GM23338 (cell line): ENCODE measurements around the gene POLD3. TPM values are rescaled to one million over a fixed set of nuclear protein-coding genes. Genes with fewer than 3 reads are reported as not detected.

Source experiments
- ATAC-seq: fragments of 200-7000 bp; cut with Tn5 transposase; 3 replicates; pipeline ENCODE4 v1.9.1; 2020
- DNase-seq: peaks from one replicate; pipeline ENCODE4 v3.0.0-alpha.2; 2015; ENCODE audit warnings: low spot score
- H2AFZ ChIP-seq: fragments of 200-600 bp; sonication (generic); 2 replicates; pipeline ENCODE4 v1.8.0; 2016; ENCODE audit warnings: antibody characterized with exemption, mild to moderate bottlenecking, moderate library complexity
- H3F3A ChIP-seq: fragments of 200-600 bp; sonication (generic); replicated peaks from 2 replicates; pipeline ENCODE4 v1.8.0; 2017; ENCODE audit warnings: antibody characterized with exemption, mixed run types, low read depth
- H3K27ac ChIP-seq: fragments of 200-600 bp; sonication (generic); 2 replicates; pipeline ENCODE4 v1.6.1; 2016; ENCODE audit warnings: low read depth
- H3K27me3 ChIP-seq: fragments of 200-600 bp; sonication (generic); 2 replicates; pipeline ENCODE4 v1.8.0; 2016; ENCODE audit warnings: mild to moderate bottlenecking, mixed run types, moderate library complexity; ENCODE audit not compliant: insufficient read depth
- H3K36me3 ChIP-seq: fragments of 200-600 bp; sonication (generic); 2 replicates; pipeline ENCODE4 v1.8.0; 2016; ENCODE audit warnings: mild to moderate bottlenecking; ENCODE audit not compliant: insufficient read depth
- H3K4me1 ChIP-seq: fragments of 200-600 bp; sonication (generic); 2 replicates; pipeline ENCODE4 v1.8.0; 2016; ENCODE audit warnings: mild to moderate bottlenecking, moderate library complexity; ENCODE audit not compliant: insufficient read depth
- H3K4me2 ChIP-seq: fragments of 200-600 bp; sonication (generic); 2 replicates; pipeline ENCODE4 v1.7.1; 2017; ENCODE audit warnings: mixed run types
- H3K4me3 ChIP-seq: fragments of 200-600 bp; sonication (generic); 2 replicates; pipeline ENCODE4 v1.6.1; 2016; ENCODE audit warnings: mixed run types
- H3K79me2 ChIP-seq: fragments of 200-600 bp; sonication (generic); replicated peaks from 2 replicates; pipeline ENCODE4 v1.8.0; 2017; ENCODE audit warnings: mild to moderate bottlenecking; ENCODE audit not compliant: insufficient read depth
- H3K9me2 ChIP-seq: fragments of 200-600 bp; sonication (generic); 2 replicates; pipeline ENCODE4 v1.8.0; 2017; ENCODE audit not compliant: insufficient read depth
- H4K20me1 ChIP-seq: fragments of 200-600 bp; sonication (generic); replicated peaks from 2 replicates; pipeline ENCODE4 v1.8.0; 2017; ENCODE audit warnings: mild to moderate bottlenecking; ENCODE audit not compliant: insufficient read depth
- H3K27ac Mint-ChIP-seq: 2 replicates; pipeline ENCODE4 v1.8.0; 2020; ENCODE audit warnings: inconsistent platforms, mild to moderate bottlenecking, moderate library complexity, mixed read lengths
- H3K27me3 Mint-ChIP-seq: 3 replicates; pipeline ENCODE4 v1.8.0; 2022; ENCODE audit warnings: low read depth, mild to moderate bottlenecking, moderate library complexity, mixed read lengths, inconsistent platforms; ENCODE audit not compliant: insufficient read depth, poor library complexity
- H3K36me3 Mint-ChIP-seq: 3 replicates; pipeline ENCODE4 v1.8.0; 2021; ENCODE audit warnings: low read depth, mild to moderate bottlenecking, inconsistent platforms, moderate library complexity, mixed read lengths
- H3K4me1 Mint-ChIP-seq: 3 replicates; pipeline ENCODE4 v1.8.0; 2020; ENCODE audit warnings: mild to moderate bottlenecking, inconsistent platforms, mixed read lengths
- H3K4me3 Mint-ChIP-seq: 3 replicates; pipeline ENCODE4 v1.8.0; 2021; ENCODE audit warnings: moderate library complexity, mild to moderate bottlenecking, inconsistent platforms, mixed read lengths
- H3K9me3 Mint-ChIP-seq: 3 replicates; pipeline ENCODE4 v1.8.0; 2020; ENCODE audit warnings: moderate library complexity, mild to moderate bottlenecking, inconsistent platforms, mixed read lengths
- CREB1 ChIP-seq: fragments of 250-450 bp; sonication (Bioruptor Pico); IDR thresholded peaks from 2 replicates; pipeline ENCODE4 v1.5.0; 2020; ENCODE audit warnings: low read depth, mild to moderate bottlenecking, moderate library complexity
- EZH2 ChIP-seq: fragments of 200-600 bp; sonication (generic); IDR thresholded peaks from one replicate; pipeline ENCODE4 v1.8.0; 2017; ENCODE audit warnings: antibody characterized with exemption, mild to moderate bottlenecking, low read depth; ENCODE audit not compliant: unreplicated experiment
- EZH2phosphoT487 ChIP-seq: fragments of 200-600 bp; sonication (generic); IDR thresholded peaks from one replicate; pipeline ENCODE4 v1.8.1; 2018; ENCODE audit warnings: antibody characterized with exemption; ENCODE audit not compliant: unreplicated experiment
- JUNB ChIP-seq: IDR thresholded peaks from one replicate; pipeline ENCODE4 v1.6.1; 2016; ENCODE audit warnings: antibody characterized with exemption; ENCODE audit not compliant: unreplicated experiment
- NANOG ChIP-seq: IDR thresholded peaks from 2 replicates; pipeline ENCODE4 v1.6.1; 2016; ENCODE audit warnings: antibody characterized with exemption, borderline replicate concordance
- POLR2AphosphoS5 ChIP-seq: IDR thresholded peaks from 2 replicates; pipeline ENCODE4 v1.6.1; 2016; ENCODE audit warnings: antibody characterized with exemption, low read depth
- STAT1 ChIP-seq: IDR thresholded peaks from one replicate; pipeline ENCODE4 v1.6.1; 2016; ENCODE audit warnings: antibody characterized with exemption; ENCODE audit not compliant: unreplicated experiment
- ZNF114 ChIP-seq: fragments of 250-450 bp; sonication (Bioruptor Pico); IDR thresholded peaks from 2 replicates; pipeline ENCODE4 v1.5.0; 2020; ENCODE audit warnings: mild to moderate bottlenecking, moderate library complexity
- ZNF331 ChIP-seq: fragments of 250-450 bp; sonication (Bioruptor Pico); IDR thresholded peaks from 2 replicates; pipeline ENCODE4 v1.5.0; 2020; ENCODE audit warnings: low read depth, mild to moderate bottlenecking, moderate library complexity
- polyA plus RNA-seq: library from polyadenylated mRNA; unstranded; fragments of >200 nt; fragmentation: Nextera tagmentation; extraction: Ambion mirVana; gene quantifications from 2 replicates; pipeline ENCODE4 v1.2.1, GENCODE V29; 2016
- total RNA-seq: library from RNA; depleted of rRNA; stranded (reverse); fragments of >200 nt; shearing (Covaris generic); gene quantifications from 2 replicates; pipeline ENCODE4 v1.2.3, GENCODE V29; 2014
- TF ChIP-seq, protein P1 (sequence below): IDR thresholded peaks from one replicate; pipeline ENCODE4 v1.6.1; 2018; ENCODE audit warnings: antibody characterized with exemption; ENCODE audit not compliant: unreplicated experiment
- TF ChIP-seq, protein P2 (sequence below), 2 experiments: fragments of 200-600 bp in 1 of 2; sonication (generic) in 1 of 2; conservative IDR thresholded peaks; 2 replicates each; pipeline versions ENCODE4 v1.5.1 to v1.6.1; 2016 to 2017; ENCODE audit warnings: antibody characterized with exemption in 2 of 2, low read depth in 2 of 2, mild to moderate bottlenecking in 2 of 2, moderate library complexity in 1 of 2
- TF ChIP-seq, protein P3 (sequence below): IDR thresholded peaks from 2 replicates; pipeline ENCODE4 v1.6.1; 2016; ENCODE audit warnings: antibody characterized with exemption
- TF ChIP-seq, protein P4 (sequence below): fragments of 250-450 bp; sonication (Bioruptor Pico); IDR thresholded peaks from 2 replicates; pipeline ENCODE4 v1.5.0; 2020; ENCODE audit warnings: mild to moderate bottlenecking, moderate library complexity

The POLD3 gene
- total and polyA plus RNA-seq, 2 experiments from 2014 or later: 21.9 to 50.1 TPM

DNA sequence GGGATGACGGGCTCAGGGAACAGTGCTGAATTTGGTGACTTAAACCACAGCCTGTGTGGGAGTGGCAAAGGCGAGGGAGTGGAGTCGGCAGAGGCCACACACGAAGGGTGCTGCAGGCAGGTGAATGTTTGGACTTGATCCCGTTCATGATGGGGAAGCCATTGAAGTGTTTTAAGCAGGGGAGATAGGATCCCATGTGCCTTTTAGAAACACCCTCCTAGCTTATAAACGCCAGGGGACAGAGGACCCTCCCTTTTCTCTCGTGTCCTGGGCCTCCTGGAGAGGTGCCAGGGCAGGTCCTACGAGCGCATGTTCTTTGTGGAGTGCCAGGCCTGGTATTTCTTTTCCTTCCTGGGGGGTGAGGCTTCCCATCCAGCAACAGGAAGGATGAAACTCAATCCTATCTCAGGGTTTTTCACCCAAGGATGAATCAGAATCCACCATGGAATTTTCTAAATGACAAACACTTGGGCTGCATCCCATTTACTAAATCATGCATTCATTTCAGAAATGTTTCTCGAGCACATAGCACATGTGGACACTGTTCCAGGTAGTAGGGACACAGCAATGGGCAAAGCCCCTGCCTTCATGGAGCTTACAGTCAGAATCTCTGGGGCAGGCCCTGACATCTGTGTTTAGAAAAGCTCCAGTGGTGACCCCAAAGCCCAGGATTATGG lies 79.3 kb downstream of the POLD3 start:
- H3K4me3 Mint-ChIP-seq: no peak overlapping the region
- TF ChIP-seq CREB1 (no peak), ZNF331 (CRISPR knock-in tag) (no peak), NANOG (no peak), STAT1 (no peak), JUNB (no peak), POLR2AphosphoS5 (no peak), EZH2 (no peak), EZH2phosphoT487 (no peak), ZNF114 (CRISPR knock-in tag) (no peak)
- TF ChIP-seq, protein P1, sequence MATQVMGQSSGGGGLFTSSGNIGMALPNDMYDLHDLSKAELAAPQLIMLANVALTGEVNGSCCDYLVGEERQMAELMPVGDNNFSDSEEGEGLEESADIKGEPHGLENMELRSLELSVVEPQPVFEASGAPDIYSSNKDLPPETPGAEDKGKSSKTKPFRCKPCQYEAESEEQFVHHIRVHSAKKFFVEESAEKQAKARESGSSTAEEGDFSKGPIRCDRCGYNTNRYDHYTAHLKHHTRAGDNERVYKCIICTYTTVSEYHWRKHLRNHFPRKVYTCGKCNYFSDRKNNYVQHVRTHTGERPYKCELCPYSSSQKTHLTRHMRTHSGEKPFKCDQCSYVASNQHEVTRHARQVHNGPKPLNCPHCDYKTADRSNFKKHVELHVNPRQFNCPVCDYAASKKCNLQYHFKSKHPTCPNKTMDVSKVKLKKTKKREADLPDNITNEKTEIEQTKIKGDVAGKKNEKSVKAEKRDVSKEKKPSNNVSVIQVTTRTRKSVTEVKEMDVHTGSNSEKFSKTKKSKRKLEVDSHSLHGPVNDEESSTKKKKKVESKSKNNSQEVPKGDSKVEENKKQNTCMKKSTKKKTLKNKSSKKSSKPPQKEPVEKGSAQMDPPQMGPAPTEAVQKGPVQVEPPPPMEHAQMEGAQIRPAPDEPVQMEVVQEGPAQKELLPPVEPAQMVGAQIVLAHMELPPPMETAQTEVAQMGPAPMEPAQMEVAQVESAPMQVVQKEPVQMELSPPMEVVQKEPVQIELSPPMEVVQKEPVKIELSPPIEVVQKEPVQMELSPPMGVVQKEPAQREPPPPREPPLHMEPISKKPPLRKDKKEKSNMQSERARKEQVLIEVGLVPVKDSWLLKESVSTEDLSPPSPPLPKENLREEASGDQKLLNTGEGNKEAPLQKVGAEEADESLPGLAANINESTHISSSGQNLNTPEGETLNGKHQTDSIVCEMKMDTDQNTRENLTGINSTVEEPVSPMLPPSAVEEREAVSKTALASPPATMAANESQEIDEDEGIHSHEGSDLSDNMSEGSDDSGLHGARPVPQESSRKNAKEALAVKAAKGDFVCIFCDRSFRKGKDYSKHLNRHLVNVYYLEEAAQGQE: no peak
- TF ChIP-seq, protein P2, sequence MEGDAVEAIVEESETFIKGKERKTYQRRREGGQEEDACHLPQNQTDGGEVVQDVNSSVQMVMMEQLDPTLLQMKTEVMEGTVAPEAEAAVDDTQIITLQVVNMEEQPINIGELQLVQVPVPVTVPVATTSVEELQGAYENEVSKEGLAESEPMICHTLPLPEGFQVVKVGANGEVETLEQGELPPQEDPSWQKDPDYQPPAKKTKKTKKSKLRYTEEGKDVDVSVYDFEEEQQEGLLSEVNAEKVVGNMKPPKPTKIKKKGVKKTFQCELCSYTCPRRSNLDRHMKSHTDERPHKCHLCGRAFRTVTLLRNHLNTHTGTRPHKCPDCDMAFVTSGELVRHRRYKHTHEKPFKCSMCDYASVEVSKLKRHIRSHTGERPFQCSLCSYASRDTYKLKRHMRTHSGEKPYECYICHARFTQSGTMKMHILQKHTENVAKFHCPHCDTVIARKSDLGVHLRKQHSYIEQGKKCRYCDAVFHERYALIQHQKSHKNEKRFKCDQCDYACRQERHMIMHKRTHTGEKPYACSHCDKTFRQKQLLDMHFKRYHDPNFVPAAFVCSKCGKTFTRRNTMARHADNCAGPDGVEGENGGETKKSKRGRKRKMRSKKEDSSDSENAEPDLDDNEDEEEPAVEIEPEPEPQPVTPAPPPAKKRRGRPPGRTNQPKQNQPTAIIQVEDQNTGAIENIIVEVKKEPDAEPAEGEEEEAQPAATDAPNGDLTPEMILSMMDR (conservative IDR thresholded peaks at IDR 0.05; ENCODE audit: low read depth in 2 of 2): no peak
- TF ChIP-seq, protein P3, sequence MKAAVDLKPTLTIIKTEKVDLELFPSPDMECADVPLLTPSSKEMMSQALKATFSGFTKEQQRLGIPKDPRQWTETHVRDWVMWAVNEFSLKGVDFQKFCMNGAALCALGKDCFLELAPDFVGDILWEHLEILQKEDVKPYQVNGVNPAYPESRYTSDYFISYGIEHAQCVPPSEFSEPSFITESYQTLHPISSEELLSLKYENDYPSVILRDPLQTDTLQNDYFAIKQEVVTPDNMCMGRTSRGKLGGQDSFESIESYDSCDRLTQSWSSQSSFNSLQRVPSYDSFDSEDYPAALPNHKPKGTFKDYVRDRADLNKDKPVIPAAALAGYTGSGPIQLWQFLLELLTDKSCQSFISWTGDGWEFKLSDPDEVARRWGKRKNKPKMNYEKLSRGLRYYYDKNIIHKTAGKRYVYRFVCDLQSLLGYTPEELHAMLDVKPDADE: no peak
- TF ChIP-seq, protein P4, sequence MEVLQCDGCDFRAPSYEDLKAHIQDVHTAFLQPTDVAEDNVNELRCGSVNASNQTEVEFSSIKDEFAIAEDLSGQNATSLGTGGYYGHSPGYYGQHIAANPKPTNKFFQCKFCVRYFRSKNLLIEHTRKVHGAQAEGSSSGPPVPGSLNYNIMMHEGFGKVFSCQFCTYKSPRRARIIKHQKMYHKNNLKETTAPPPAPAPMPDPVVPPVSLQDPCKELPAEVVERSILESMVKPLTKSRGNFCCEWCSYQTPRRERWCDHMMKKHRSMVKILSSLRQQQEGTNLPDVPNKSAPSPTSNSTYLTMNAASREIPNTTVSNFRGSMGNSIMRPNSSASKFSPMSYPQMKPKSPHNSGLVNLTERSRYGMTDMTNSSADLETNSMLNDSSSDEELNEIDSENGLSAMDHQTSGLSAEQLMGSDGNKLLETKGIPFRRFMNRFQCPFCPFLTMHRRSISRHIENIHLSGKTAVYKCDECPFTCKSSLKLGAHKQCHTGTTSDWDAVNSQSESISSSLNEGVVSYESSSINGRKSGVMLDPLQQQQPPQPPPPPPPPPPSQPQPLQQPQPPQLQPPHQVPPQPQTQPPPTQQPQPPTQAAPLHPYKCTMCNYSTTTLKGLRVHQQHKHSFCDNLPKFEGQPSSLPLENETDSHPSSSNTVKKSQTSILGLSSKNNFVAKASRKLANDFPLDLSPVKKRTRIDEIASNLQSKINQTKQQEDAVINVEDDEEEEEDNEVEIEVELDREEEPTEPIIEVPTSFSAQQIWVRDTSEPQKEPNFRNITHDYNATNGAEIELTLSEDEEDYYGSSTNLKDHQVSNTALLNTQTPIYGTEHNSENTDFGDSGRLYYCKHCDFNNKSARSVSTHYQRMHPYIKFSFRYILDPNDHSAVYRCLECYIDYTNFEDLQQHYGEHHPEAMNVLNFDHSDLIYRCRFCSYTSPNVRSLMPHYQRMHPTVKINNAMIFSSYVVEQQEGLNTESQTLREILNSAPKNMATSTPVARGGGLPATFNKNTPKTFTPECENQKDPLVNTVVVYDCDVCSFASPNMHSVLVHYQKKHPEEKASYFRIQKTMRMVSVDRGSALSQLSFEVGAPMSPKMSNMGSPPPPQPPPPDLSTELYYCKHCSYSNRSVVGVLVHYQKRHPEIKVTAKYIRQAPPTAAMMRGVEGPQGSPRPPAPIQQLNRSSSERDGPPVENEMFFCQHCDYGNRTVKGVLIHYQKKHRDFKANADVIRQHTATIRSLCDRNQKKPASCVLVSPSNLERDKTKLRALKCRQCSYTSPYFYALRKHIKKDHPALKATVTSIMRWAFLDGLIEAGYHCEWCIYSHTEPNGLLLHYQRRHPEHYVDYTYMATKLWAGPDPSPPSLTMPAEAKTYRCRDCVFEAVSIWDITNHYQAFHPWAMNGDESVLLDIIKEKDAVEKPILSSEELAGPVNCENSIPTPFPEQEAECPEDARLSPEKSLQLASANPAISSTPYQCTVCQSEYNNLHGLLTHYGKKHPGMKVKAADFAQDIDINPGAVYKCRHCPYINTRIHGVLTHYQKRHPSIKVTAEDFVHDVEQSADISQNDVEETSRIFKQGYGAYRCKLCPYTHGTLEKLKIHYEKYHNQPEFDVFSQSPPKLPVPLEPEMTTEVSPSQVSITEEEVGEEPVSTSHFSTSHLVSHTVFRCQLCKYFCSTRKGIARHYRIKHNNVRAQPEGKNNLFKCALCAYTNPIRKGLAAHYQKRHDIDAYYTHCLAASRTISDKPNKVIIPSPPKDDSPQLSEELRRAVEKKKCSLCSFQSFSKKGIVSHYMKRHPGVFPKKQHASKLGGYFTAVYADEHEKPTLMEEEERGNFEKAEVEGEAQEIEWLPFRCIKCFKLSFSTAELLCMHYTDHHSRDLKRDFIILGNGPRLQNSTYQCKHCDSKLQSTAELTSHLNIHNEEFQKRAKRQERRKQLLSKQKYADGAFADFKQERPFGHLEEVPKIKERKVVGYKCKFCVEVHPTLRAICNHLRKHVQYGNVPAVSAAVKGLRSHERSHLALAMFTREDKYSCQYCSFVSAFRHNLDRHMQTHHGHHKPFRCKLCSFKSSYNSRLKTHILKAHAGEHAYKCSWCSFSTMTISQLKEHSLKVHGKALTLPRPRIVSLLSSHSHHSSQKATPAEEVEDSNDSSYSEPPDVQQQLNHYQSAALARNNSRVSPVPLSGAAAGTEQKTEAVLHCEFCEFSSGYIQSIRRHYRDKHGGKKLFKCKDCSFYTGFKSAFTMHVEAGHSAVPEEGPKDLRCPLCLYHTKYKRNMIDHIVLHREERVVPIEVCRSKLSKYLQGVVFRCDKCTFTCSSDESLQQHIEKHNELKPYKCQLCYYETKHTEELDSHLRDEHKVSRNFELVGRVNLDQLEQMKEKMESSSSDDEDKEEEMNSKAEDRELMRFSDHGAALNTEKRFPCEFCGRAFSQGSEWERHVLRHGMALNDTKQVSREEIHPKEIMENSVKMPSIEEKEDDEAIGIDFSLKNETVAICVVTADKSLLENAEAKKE (CRISPR knock-in tag): no peak
- Histone ChIP-seq H3F3A (no peaks in the 10 kb centered on the region), H3K9me2 (no peaks in the 10 kb centered on the region), H3K4me3 (no peak overlapping the region), H3K27me3 (no peaks in the 10 kb centered on the region), H3K4me2 (no peak overlapping the region), H2AFZ (no peak overlapping the region), H4K20me1 (no peaks in the 10 kb centered on the region), H3K79me2 (no peaks in the 10 kb centered on the region), H3K36me3 (no peaks in the 10 kb centered on the region), H3K27ac (no peak overlapping the region), H3K4me1 (no peaks in the 10 kb centered on the region)
- H3K27me3 Mint-ChIP-seq: peaks cover under 1% of the 10 kb centered on the region
- peaks cover 6% of the 10 kb centered on the region; the same call in 2 of the 3 replicates for H3K36me3 Mint-ChIP-seq
- no peaks in the 10 kb centered on the region; the same call in 2 of the 3 replicates for H3K4me1 Mint-ChIP-seq
- H3K27ac Mint-ChIP-seq: no peak overlapping the region
- DNase-seq (no peak), ATAC-seq (no peak)
- H3K9me3 Mint-ChIP-seq: peaks cover 3% of the 10 kb centered on the region; the same call in 1 of the 3 replicates
